ENCODE data around the gene VWF.

The VWF gene

DNA sequence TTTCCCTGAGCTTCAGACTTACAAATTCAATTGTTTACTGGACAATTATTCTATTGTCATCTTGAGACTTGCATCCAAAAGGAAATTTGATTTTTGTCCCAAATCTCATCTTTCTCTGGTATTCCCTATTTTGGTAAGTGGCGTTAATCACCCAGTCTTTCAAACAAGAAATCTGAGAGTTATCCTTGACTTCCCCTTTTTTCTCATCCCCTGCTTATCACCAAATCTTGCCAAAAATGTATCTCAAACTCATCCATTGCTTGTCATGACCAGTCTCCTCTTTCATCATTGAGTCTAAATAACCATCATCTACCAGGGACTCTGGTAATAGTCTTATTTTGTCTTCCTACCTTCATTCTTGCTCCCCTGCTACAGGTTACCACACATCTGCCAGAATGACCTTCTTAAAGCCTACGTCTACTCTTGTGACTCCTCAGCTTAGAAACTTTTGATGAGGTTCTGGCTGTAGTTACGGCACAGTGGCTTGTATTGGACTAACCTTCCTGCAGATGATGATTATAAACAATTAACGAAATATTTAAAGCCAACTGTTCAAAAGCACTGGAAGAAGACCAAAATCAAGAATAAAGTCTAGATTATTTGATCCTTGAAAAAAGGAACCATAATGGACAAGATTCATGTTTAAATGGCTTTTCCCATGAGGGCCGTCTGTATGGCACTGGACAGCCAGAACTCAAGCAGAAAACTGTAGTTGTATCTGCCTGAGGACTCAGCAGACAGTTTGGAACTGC is 170.5 kb downstream of the VWF start:
- Histone ChIP-seq H3K9ac (ENCODE audit: low read length) (no peak overlapping the region), H3K4me1 (ENCODE audit: insufficient read depth, low read length) (no peaks in the 10 kb centered on the region), H3K36me3 (ENCODE audit: insufficient read depth, low read length) (no peaks in the 10 kb centered on the region), H3K27me3 (ENCODE audit: control insufficient read depth in 1 of 2, insufficient read depth in 2 of 2, low read length in 2 of 2) (no peaks in the 10 kb centered on the region), H3K27ac (ENCODE audit: low read depth, low read length) (no peak overlapping the region), H3K4me3 (ENCODE audit: low read depth in 1 of 2, low read length in 2 of 2) (no peak overlapping the region), H3K9me3 (ENCODE audit: low read length) (no peaks in the 10 kb centered on the region)

DNA sequence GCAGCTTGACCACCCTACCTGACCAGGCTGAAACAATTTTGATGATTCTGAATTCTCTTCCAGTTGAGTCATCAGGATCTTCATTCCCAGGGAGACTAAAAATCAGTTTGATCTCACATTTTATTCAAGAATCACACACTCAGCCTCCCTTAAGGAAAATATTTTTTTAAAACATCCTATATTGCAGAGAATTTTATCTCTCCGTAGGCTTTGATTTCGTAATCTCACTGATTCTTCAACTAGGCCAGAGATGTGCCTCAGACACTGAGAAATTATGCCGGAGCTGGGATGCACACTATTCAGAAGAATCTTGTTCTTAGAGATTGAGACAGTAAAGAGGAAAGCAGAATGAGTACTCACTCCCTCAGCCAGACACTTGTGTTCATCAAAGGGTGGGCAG is 172.4 kb downstream of the VWF start:
- H3K27me3 ChIP-seq (ENCODE audit: control insufficient read depth in 1 of 2, insufficient read depth in 2 of 2, low read length in 2 of 2) = peaks cover 0 to 7% of the 10 kb centered on the region in 2 donors
- no peak overlapping the region for H3K4me3 ChIP-seq (ENCODE audit: low read depth in 1 of 2, low read length in 2 of 2)
- no peak overlapping the region for H3K9ac ChIP-seq (ENCODE audit: low read length)
- no peaks in the 10 kb centered on the region for H3K9me3 ChIP-seq (ENCODE audit: low read length)
- H3K4me1 ChIP-seq (ENCODE audit: insufficient read depth, low read length) = no peaks in the 10 kb centered on the region
- H3K27ac ChIP-seq (ENCODE audit: low read depth, low read length) = no peak overlapping the region
- H3K36me3 ChIP-seq (ENCODE audit: insufficient read depth, low read length) = no peaks in the 10 kb centered on the region

DNA sequence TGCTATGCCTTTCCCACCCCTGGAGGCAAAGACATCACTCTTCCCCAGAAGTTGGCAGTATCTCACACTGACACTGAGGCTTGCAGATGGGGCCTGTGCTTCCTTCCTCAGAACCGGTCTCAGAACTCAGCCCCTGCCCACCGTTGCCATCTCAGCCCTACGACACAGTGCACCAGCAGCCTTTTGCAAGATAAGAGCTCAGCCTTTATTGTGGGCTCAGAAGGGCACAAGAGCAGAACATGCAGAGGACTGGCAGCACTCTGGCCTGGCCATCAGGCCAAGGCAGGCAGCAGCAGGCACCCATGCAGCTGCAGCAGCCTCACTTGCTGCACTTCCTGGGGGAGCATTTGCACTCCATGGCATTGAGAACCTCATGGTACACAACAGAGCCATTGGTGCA is 175.8 kb downstream of the VWF start:
- H3K36me3 ChIP-seq (ENCODE audit: insufficient read depth, low read length) = no peaks in the 10 kb centered on the region
- no peak overlapping the region for H3K27ac ChIP-seq (ENCODE audit: low read depth, low read length)

DNA sequence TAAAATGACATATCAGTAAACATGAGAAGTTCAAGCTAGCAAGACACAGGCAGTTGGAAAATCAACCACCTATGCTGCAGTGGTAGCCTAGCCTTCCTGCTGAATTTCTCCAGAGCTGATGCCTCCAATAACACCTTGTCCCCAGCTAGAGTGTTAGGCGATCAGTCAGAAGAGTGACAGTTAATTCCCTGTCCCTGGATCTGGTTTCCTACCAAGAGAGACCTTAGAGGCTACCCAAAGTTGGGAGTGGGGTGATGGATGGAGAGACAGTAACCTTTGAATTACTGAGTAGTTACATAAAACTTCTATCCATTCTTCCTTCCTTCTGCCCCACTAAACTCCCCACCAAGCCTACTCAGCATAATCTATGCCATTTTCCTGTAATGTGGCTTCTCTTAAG is 177.5 kb downstream of the VWF start:
- Histone ChIP-seq H3K27me3 (ENCODE audit: control insufficient read depth in 1 of 2, insufficient read depth in 2 of 2, low read length in 2 of 2) (peaks cover 14 to 26% of the 10 kb centered on the region in 2 donors), H3K4me3 (ENCODE audit: low read depth in 1 of 2, low read length in 2 of 2) (no peak overlapping the region), H3K36me3 (ENCODE audit: insufficient read depth, low read length) (no peaks in the 10 kb centered on the region), H3K27ac (ENCODE audit: low read depth, low read length) (no peak overlapping the region), H3K9ac (ENCODE audit: low read length) (no peak overlapping the region), H3K4me1 (ENCODE audit: insufficient read depth, low read length) (no peaks in the 10 kb centered on the region), H3K9me3 (ENCODE audit: low read length) (no peaks in the 10 kb centered on the region)

More for the DNA sequence above, 175.8 kb downstream of the VWF start:
- Histone ChIP-seq H3K9ac (ENCODE audit: low read length) (no peak overlapping the region), H3K9me3 (ENCODE audit: low read length) (no peaks in the 10 kb centered on the region), H3K4me1 (ENCODE audit: insufficient read depth, low read length) (no peaks in the 10 kb centered on the region), H3K4me3 (ENCODE audit: low read depth in 1 of 2, low read length in 2 of 2) (no peak overlapping the region), H3K27me3 (ENCODE audit: control insufficient read depth in 1 of 2, insufficient read depth in 2 of 2, low read length in 2 of 2) (peaks cover 14 to 26% of the 10 kb centered on the region in 2 donors)

DNA sequence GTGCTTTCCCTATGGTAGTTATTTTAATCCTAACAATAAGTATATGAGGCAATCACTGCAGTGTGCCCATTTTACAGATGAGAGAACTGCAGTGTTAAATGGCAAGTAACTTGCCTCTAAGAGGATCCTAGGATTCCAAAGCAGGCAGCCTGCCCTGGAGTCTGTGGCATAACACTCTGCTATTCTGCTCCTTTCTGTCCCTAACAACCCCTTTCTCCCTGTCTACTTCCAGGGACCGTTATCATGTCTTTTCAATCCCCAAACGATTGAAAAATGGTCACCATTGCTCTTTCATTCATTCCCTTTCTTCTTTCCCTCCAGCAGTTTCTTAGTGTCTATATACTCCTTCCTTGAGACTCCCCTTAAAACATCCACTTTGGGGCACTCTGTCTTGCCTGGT is 178.1 kb downstream of the VWF start:
- H3K4me1 ChIP-seq (ENCODE audit: insufficient read depth, low read length) = no peaks in the 10 kb centered on the region
- no peak overlapping the region for H3K27ac ChIP-seq (ENCODE audit: low read depth, low read length)
- no peak overlapping the region for H3K4me3 ChIP-seq (ENCODE audit: low read depth in 1 of 2, low read length in 2 of 2)
- H3K9me3 ChIP-seq (ENCODE audit: low read length) = no peaks in the 10 kb centered on the region
- H3K36me3 ChIP-seq (ENCODE audit: insufficient read depth, low read length) = no peaks in the 10 kb centered on the region
- H3K27me3 ChIP-seq (ENCODE audit: control insufficient read depth in 1 of 2, insufficient read depth in 2 of 2, low read length in 2 of 2) = peaks cover 14 to 26% of the 10 kb centered on the region in 2 donors
- no peak overlapping the region for H3K9ac ChIP-seq (ENCODE audit: low read length)

DNA sequence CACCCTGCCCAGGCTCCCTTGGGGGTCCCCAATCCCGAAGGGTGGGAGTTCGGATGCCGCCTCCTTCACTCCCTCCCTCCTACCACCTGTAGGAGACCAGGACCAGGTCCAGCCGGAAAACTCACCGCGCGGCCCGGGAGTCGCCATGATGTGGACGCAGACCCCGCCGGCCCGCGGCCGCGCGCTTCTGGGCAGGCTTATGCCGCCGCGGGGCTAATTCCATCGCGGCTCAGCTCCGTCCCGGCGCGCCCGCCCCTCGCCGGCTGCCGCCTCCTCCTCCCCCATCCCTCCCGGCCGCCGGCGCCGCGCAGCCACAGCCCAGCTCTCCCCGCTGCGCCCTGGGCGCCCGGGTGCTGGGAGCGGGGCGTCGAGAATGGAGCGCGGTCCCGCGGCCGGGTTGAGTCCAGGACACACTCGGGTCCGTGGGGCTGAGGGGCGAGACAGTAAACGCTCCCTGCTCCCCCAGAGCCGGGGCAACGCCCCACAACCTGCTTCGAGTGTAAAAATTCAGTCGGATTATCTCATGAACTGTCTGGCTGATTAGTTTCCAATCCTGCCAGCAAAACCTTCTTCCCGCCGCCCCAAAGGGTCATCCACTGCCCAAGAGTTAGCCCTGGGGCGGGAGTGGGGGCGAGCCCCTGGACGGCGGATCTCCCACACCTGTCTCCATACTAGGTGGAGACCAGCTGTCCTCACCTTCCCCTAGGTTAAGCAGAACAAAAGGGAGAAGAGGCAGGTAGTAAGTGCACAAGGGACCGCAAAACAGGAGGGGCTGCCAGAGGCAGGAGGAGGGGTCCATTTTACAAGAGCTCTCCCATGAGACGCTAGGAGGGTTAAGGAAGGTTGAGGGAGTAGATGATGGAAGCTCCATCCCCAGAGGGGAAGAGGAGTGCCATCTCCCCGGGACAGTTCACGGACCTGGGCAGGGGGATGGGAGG is 179.1 kb downstream of the VWF start, which contains the start of gene ANO2:
TSS of gene ANO2 (minus strand) at position 189 of the 938 bp plus-strand sequence. CDS start at position 147, 42 bp downstream.
- peaks cover 14 to 26% of the 10 kb centered on the region in 2 donors for H3K27me3 ChIP-seq (ENCODE audit: control insufficient read depth in 1 of 2, insufficient read depth in 2 of 2, low read length in 2 of 2)
- no peak within 1 kb of the TSS for H3K9ac ChIP-seq (ENCODE audit: low read length)
- no peaks in the 10 kb centered on the region for H3K36me3 ChIP-seq (ENCODE audit: insufficient read depth, low read length)
- peak within 1 kb of the TSS; percentile 36 to 44 for H3K4me3 ChIP-seq (ENCODE audit: low read depth in 1 of 2, low read length in 2 of 2)
- H3K27ac ChIP-seq (ENCODE audit: low read depth, low read length) = no peak within 1 kb of the TSS
- no peaks in the 10 kb centered on the region for H3K4me1 ChIP-seq (ENCODE audit: insufficient read depth, low read length)
- H3K9me3 ChIP-seq (ENCODE audit: low read length) = no peaks in the 10 kb centered on the region

GRCh38 chr12:5944688-5945070 is 179.8 kb downstream of the VWF start:
- Histone ChIP-seq H3K4me3 (ENCODE audit: low read depth in 1 of 2, low read length in 2 of 2) (peak overlapping the region; percentile 36 to 44), H3K9me3 (ENCODE audit: low read length) (no peaks in the 10 kb centered on the region), H3K4me1 (ENCODE audit: insufficient read depth, low read length) (no peaks in the 10 kb centered on the region), H3K9ac (ENCODE audit: low read length) (no peak overlapping the region), H3K27me3 (ENCODE audit: control insufficient read depth in 1 of 2, insufficient read depth in 2 of 2, low read length in 2 of 2) (peaks cover 14 to 26% of the 10 kb centered on the region in 2 donors), H3K27ac (ENCODE audit: low read depth, low read length) (no peak overlapping the region), H3K36me3 (ENCODE audit: insufficient read depth, low read length) (no peaks in the 10 kb centered on the region)

GRCh38 chr12:5944053-5944452 is 180.4 kb downstream of the VWF start:
- no peaks in the 10 kb centered on the region for H3K9me3 ChIP-seq (ENCODE audit: low read length)
- H3K27ac ChIP-seq (ENCODE audit: low read depth, low read length) = no peak overlapping the region
- no peaks in the 10 kb centered on the region for H3K4me1 ChIP-seq (ENCODE audit: insufficient read depth, low read length)
- H3K36me3 ChIP-seq (ENCODE audit: insufficient read depth, low read length) = no peaks in the 10 kb centered on the region
- no peak overlapping the region for H3K4me3 ChIP-seq (ENCODE audit: low read depth in 1 of 2, low read length in 2 of 2)
- no peak overlapping the region for H3K9ac ChIP-seq (ENCODE audit: low read length)
- H3K27me3 ChIP-seq (ENCODE audit: control insufficient read depth in 1 of 2, insufficient read depth in 2 of 2, low read length in 2 of 2) = peaks cover 14 to 26% of the 10 kb centered on the region in 2 donors

DNA sequence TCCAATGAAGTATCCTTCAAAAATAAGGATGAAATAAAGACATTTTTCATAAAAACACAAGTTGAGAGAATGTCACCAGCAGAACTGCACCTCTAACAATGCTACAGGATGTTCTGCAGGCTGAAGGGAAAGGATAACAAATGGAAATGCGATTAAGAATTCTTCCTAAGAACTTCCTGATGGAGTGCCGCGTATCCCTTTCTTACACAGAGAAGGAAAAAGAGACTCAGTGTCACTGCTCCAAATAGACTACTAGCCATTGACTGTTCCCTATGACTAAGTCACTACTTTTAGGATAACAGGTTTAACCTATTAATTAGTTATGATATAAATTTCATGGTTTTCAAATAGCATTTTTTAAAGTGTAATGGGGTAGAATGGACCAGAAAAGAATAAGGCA is 182.6 kb downstream of the VWF start:
- peaks cover 14 to 19% of the 10 kb centered on the region in 2 donors for H3K27me3 ChIP-seq (ENCODE audit: control insufficient read depth in 1 of 2, insufficient read depth in 2 of 2, low read length in 2 of 2)
- H3K27ac ChIP-seq (ENCODE audit: low read depth, low read length) = no peak overlapping the region
- H3K9me3 ChIP-seq (ENCODE audit: low read length) = no peaks in the 10 kb centered on the region
- H3K4me1 ChIP-seq (ENCODE audit: insufficient read depth, low read length) = no peaks in the 10 kb centered on the region
- H3K9ac ChIP-seq (ENCODE audit: low read length) = no peak overlapping the region
- H3K36me3 ChIP-seq (ENCODE audit: insufficient read depth, low read length) = no peaks in the 10 kb centered on the region
- H3K4me3 ChIP-seq (ENCODE audit: low read depth in 1 of 2, low read length in 2 of 2) = no peak overlapping the region

DNA sequence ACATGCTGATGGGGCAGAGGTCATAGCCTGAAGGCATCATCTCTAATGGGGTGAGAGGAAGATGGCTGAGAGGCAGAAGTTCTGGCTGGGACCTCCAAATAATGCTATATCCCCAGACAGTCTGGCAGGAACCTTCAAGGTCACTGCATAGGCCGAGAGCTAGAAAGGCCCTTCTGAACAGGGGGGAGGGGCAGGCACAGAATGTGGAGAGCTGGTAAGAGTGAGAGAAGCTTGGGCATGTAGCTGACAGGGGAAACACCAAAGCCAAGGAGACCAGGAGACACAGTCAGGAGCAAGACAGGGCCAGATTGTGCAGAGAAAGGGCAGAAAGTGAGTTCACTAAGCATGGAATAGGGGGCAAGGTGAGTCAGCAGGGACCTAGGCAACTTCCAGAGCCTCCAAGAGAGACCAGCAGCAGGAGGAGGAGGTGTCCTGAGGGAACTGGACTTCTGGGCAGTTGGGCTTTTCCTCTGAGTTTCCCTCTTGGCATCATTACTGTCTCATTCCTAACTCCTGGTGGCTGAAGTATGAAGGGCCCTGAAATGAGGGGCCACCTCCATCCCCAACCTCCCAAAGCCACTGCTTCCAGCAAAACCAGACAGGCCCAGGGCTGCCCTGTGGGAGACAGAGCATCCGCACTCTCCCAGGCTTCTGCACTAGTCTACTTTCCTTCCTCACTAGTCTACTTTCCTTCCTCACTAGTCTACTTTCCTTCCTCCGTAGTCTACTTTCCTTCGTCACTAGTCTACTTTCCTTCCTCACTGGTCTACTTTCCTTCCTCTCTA is 196.5 kb downstream of the VWF start:
- H3K9me3 ChIP-seq (ENCODE audit: low read length) = no peaks in the 10 kb centered on the region
- no peak overlapping the region for H3K27ac ChIP-seq (ENCODE audit: low read depth, low read length)
- no peaks in the 10 kb centered on the region for H3K4me1 ChIP-seq (ENCODE audit: insufficient read depth, low read length)
- no peaks in the 10 kb centered on the region for H3K36me3 ChIP-seq (ENCODE audit: insufficient read depth, low read length)
- H3K4me3 ChIP-seq (ENCODE audit: low read depth in 1 of 2, low read length in 2 of 2) = no peak overlapping the region
- H3K9ac ChIP-seq (ENCODE audit: low read length) = no peak overlapping the region
- no peaks in the 10 kb centered on the region for H3K27me3 ChIP-seq (ENCODE audit: control insufficient read depth in 1 of 2, insufficient read depth in 2 of 2, low read length in 2 of 2)

GRCh38 chr12:5925646-5926045 is 198.8 kb downstream of the VWF start:
- Histone ChIP-seq H3K4me3 (ENCODE audit: low read depth in 1 of 2, low read length in 2 of 2) (no peak overlapping the region), H3K4me1 (ENCODE audit: insufficient read depth, low read length) (no peaks in the 10 kb centered on the region), H3K27me3 (ENCODE audit: control insufficient read depth in 1 of 2, insufficient read depth in 2 of 2, low read length in 2 of 2) (no peaks in the 10 kb centered on the region), H3K36me3 (ENCODE audit: insufficient read depth, low read length) (no peaks in the 10 kb centered on the region), H3K9me3 (ENCODE audit: low read length) (no peaks in the 10 kb centered on the region), H3K27ac (ENCODE audit: low read depth, low read length) (no peak overlapping the region), H3K9ac (ENCODE audit: low read length) (no peak overlapping the region)

Measured in muscle layer of colon (tissue), 2 donors.